K562 (cell line): ENCODE results near the gene ZNF768. TPM values are rescaled to one million over a fixed set of nuclear protein-coding genes. Genes with fewer than 3 reads are reported as not detected.

Experiments used
- ARHGAP35 ChIP-seq: fragments of 450-650 bp; IDR thresholded peaks from 2 replicates; pipeline ENCODE4 v1.6.1; 2018; ENCODE audit not compliant: partially characterized antibody
- ATF7 ChIP-seq: fragments of 450-650 bp; IDR thresholded peaks from 2 replicates; pipeline ENCODE4 v1.7.1; 2014; ENCODE audit warnings: mild to moderate bottlenecking, moderate library complexity
- BDP1 ChIP-seq: IDR thresholded peaks from 3 replicates; pipeline ENCODE4 v1.6.1; 2011; ENCODE audit not compliant: insufficient read length, insufficient read depth
- COPS2 ChIP-seq: fragments of 450-650 bp; conservative IDR thresholded peaks from 2 replicates; pipeline ENCODE4 v1.6.1; 2016; ENCODE audit warnings: mild to moderate bottlenecking, moderate library complexity
- CXXC5 ChIP-seq: fragments of 250-450 bp; sonication (Bioruptor Pico); IDR thresholded peaks from 2 replicates; pipeline ENCODE4 v1.8.0; 2022; ENCODE audit warnings: inconsistent platforms, mild to moderate bottlenecking, moderate library complexity
- DACH1 ChIP-seq: fragments of 450-650 bp; IDR thresholded peaks from 2 replicates; pipeline ENCODE4 v1.6.1; 2018; ENCODE audit not compliant: partially characterized antibody
- E2F3 ChIP-seq: fragments of 250-450 bp; sonication (Bioruptor Pico); IDR thresholded peaks from 2 replicates; pipeline ENCODE4 v1.4.0; 2020; ENCODE audit warnings: mild to moderate bottlenecking
- FOXA1 ChIP-seq: fragments of 450-650 bp; IDR thresholded peaks from 2 replicates; pipeline ENCODE4 v1.6.1; 2016; ENCODE audit warnings: mild to moderate bottlenecking, borderline replicate concordance
- FOXP1 ChIP-seq: sonication (generic); formaldehyde crosslinking; IDR thresholded peaks from 2 replicates; pipeline ENCODE4 v1.8.0; 2022; ENCODE audit warnings: mild to moderate bottlenecking, missing genetic modification reagents
- HDAC2 ChIP-seq: fragments of 450-650 bp; IDR thresholded peaks from 2 replicates; pipeline ENCODE4 v1.6.1; 2016; ENCODE audit warnings: mild to moderate bottlenecking
- HSF4 ChIP-seq: fragments of 250-450 bp; sonication (Bioruptor Pico); IDR thresholded peaks from 2 replicates; pipeline ENCODE4 v2.1.2; 2022; ENCODE audit warnings: mild to moderate bottlenecking, moderate library complexity, borderline replicate concordance
- MCM7 ChIP-seq, 2 experiments: fragments of 450-650 bp; IDR thresholded peaks; 2 replicates each; pipeline ENCODE4 v1.6.1; 2016 to 2018
- NEUROD1 ChIP-seq: fragments of 150-350 bp; IDR thresholded peaks from 2 replicates; pipeline ENCODE4 v1.6.1; 2014; ENCODE audit warnings: borderline replicate concordance, low read length, low read depth; ENCODE audit not compliant: partially characterized antibody
- PML ChIP-seq: IDR thresholded peaks from 2 replicates; pipeline ENCODE4 v1.6.1; 2012; ENCODE audit warnings: low read length, inconsistent platforms
- POLR3A ChIP-seq: IDR thresholded peaks from 2 replicates; pipeline ENCODE4 v1.6.1; 2011; ENCODE audit warnings: borderline replicate concordance, mild to moderate bottlenecking, moderate library complexity; ENCODE audit not compliant: insufficient read length, insufficient read depth; ENCODE audit errors: extremely low read depth
- RBM14 ChIP-seq: fragments of 200-400 bp; formaldehyde crosslinking; IDR thresholded peaks from 2 replicates; pipeline ENCODE4 v1.6.1; 2018; ENCODE audit warnings: low read depth, mild to moderate bottlenecking, low read length, moderate library complexity, borderline replicate concordance; ENCODE audit not compliant: insufficient read depth
- SIRT6 ChIP-seq: IDR thresholded peaks from one replicate; pipeline ENCODE4 v1.6.1; 2012; ENCODE audit warnings: low read depth, mild to moderate bottlenecking, control low read depth, inconsistent platforms, low read length, moderate library complexity
- ZFX ChIP-seq: sonication (generic); formaldehyde crosslinking; IDR thresholded peaks from 2 replicates; pipeline ENCODE4 v1.8.0; 2022; ENCODE audit warnings: mild to moderate bottlenecking, missing genetic modification reagents, moderate library complexity
- ZNF165 ChIP-seq: fragments of 250-450 bp; sonication (Bioruptor Pico); IDR thresholded peaks from 2 replicates; pipeline ENCODE4 v1.4.0; 2020; ENCODE audit warnings: borderline replicate concordance
- ZNF184 ChIP-seq: sonication (generic); formaldehyde crosslinking; IDR thresholded peaks from 2 replicates; pipeline ENCODE4 v1.5.0; 2020; ENCODE audit warnings: missing genetic modification reagents
- ZNF561 ChIP-seq: fragments of 450-650 bp; formaldehyde crosslinking; conservative IDR thresholded peaks from 2 replicates; pipeline ENCODE4 v1.4.0; 2020; ENCODE audit warnings: mild to moderate bottlenecking, moderate library complexity
- polyA plus RNA-seq, 8 experiments: library from polyadenylated mRNA; depleted of rRNA in 4 of 8; stranded (reverse) in 5 of 8; unstranded in 3 of 8; fragments of >200 nt; fragmentation: Nextera tagmentation in 2 of 8; fragmentation: Illumina TruSeq in 1 of 8; extraction: Ambion mirVana in 2 of 8; extraction: Trizol in 1 of 8; gene quantifications; 2 replicates each; pipeline versions ENCODE4 v1.2.1 to v1.2.3, GENCODE V29; 2011 to 2014; ENCODE audit warnings: inconsistent platforms in 1 of 8, missing spikeins in 1 of 8
- total RNA-seq, 7 experiments: library from RNA; depleted of rRNA in 6 of 7; stranded (reverse); fragments of >200 nt in 6 of 7; fragmentation: Illumina TruSeq in 2 of 7; extraction: Trizol in 2 of 7; gene quantifications; 2 replicates each; pipeline versions ENCODE4 v1.2.1 to v1.2.3, GENCODE V29; 2011 to 2021; ENCODE audit warnings: low replicate concordance in 1 of 7
- TF ChIP-seq, protein P1 (sequence below): fragments of 250-450 bp; sonication (Bioruptor Pico); IDR thresholded peaks from 2 replicates; pipeline ENCODE4 v1.5.0; 2021
- TF ChIP-seq, protein P2 (sequence below): fragments of 450-650 bp; IDR thresholded peaks from 2 replicates; pipeline ENCODE4 v1.6.1; 2016; ENCODE audit warnings: antibody characterized with exemption
- TF ChIP-seq, protein P3 (sequence below): sonication (generic); formaldehyde crosslinking; IDR thresholded peaks from 2 replicates; pipeline ENCODE4 v1.5.0; 2020; ENCODE audit warnings: missing genetic modification reagents
- TF ChIP-seq, protein P4 (sequence below): sonication (generic); formaldehyde crosslinking; IDR thresholded peaks from 2 replicates; pipeline ENCODE4 v1.8.1; 2023; ENCODE audit warnings: mild to moderate bottlenecking, missing genetic modification reagents

ZNF768 gene
- total and polyA plus RNA-seq, 9 of the 15 experiments (the other 6 are each of a cell fraction or from before 2014, with no cell fraction given): 0.13 to 50.7 (median 26.9) TPM

DNA sequence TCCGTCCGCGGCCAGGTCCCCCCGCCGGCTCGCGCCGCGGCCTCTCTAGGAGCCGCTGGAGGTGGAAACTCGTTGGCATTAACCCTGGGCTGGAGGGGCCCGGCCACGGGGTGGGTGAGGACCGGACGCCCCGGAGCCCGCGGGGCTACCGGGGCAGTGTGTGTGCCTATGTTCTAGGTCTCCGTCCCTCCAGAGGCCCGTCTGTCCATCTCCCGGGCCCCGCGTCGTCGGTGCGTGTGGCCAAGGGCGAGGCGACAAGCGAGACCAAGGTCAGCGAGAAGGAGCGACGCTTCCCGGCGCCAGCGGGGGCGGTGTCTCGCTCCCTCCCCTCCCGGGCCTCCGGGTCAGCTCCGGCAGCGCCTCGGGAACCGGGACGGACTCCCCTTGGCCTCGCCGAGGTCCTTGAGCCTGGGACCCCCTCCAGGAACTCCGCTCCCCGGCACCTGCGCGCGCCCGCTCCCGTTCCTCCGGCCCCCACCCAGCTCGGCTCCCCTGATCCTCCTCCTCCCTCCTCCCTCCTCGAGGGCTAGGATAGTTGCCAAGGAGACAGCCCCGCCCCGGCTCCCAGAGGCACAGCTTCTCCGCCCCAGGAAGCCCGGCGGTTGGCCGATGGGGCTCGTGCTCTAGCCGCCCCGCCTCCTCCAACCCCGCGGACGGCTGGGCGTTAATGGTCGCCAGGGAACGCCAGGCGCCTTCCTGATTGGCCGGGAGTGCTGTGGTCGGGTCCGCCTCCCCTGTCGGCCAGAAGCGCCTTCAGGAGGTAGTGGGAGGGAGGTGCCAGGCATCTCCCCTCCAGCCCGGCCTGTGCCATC, 663 bp upstream of the ZNF768 start (continued):
- TF ChIP-seq ZFX (CRISPR knock-in tag): peak; percentile 90
- peak; percentile 71 for TF ChIP-seq CXXC5 (CRISPR knock-in tag)
- TF ChIP-seq POLR3A: no peak
- TF ChIP-seq HSF4 (CRISPR knock-in tag): no peak
- no peak for TF ChIP-seq ARHGAP35
- TF ChIP-seq DACH1: peak; percentile 44
- TF ChIP-seq COPS2: no peak
- TF ChIP-seq FOXP1 (CRISPR knock-in tag): peak; percentile 76; the same call in 1 of the 2 replicates
- TF ChIP-seq HDAC2: peak; percentile 16; the same call in 1 of the 2 replicates
- peak; percentile 69; the same call in 1 of the 2 replicates for TF ChIP-seq ATF7
- TF ChIP-seq MCM7 (IDR thresholded peaks at IDR 0.05): no peak
- TF ChIP-seq E2F3: 0 out of 2 replicates have a peak, but pooled peaks have one; percentile 65
- peak; percentile 53; the same call in 1 of the 2 replicates for TF ChIP-seq PML
- TF ChIP-seq RBM14: 0 out of 2 replicates have a peak, but pooled peaks have one; percentile 35
- peak; percentile 44 for TF ChIP-seq NEUROD1
- no peak for TF ChIP-seq SIRT6
- TF ChIP-seq, protein P1, sequence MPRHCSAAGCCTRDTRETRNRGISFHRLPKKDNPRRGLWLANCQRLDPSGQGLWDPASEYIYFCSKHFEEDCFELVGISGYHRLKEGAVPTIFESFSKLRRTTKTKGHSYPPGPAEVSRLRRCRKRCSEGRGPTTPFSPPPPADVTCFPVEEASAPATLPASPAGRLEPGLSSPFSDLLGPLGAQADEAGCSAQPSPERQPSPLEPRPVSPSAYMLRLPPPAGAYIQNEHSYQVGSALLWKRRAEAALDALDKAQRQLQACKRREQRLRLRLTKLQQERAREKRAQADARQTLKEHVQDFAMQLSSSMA (CRISPR knock-in tag): no peak
- TF ChIP-seq FOXA1: no peak
- no peak for TF ChIP-seq ZNF561
- no peak for TF ChIP-seq ZNF184 (CRISPR knock-in tag)
- TF ChIP-seq, protein P2, sequence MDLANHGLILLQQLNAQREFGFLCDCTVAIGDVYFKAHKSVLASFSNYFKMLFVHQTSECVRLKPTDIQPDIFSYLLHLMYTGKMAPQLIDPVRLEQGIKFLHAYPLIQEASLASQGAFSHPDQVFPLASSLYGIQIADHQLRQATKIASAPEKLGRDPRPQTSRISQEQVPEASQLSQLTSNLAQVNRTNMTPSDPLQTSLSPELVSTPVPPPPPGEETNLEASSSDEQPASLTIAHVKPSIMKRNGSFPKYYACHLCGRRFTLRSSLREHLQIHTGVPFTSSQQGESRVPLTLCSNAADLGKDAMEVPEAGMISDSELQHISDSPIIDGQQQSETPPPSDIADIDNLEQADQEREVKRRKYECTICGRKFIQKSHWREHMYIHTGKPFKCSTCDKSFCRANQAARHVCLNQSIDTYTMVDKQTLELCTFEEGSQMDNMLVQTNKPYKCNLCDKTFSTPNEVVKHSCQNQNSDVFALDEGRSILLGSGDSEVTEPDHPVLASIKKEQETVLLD: no peak
- no peak for TF ChIP-seq ZNF165 (CRISPR knock-in tag)
- TF ChIP-seq BDP1: no peak
- TF ChIP-seq, protein P3, sequence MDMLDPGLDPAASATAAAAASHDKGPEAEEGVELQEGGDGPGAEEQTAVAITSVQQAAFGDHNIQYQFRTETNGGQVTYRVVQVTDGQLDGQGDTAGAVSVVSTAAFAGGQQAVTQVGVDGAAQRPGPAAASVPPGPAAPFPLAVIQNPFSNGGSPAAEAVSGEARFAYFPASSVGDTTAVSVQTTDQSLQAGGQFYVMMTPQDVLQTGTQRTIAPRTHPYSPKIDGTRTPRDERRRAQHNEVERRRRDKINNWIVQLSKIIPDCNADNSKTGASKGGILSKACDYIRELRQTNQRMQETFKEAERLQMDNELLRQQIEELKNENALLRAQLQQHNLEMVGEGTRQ (CRISPR knock-in tag): peak; percentile 35; the same call in 1 of the 2 replicates
- TF ChIP-seq, protein P4, sequence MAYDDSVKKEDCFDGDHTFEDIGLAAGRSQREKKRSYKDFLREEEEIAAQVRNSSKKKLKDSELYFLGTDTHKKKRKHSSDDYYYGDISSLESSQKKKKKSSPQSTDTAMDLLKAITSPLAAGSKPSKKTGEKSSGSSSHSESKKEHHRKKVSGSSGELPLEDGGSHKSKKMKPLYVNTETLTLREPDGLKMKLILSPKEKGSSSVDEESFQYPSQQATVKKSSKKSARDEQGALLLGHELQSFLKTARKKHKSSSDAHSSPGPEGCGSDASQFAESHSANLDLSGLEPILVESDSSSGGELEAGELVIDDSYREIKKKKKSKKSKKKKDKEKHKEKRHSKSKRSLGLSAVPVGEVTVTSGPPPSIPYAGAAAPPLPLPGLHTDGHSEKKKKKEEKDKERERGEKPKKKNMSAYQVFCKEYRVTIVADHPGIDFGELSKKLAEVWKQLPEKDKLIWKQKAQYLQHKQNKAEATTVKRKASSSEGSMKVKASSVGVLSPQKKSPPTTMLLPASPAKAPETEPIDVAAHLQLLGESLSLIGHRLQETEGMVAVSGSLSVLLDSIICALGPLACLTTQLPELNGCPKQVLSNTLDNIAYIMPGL (CRISPR knock-in tag): no peak
